Measurements from ENCODE around the gene ATP5PF. TPM values are rescaled to one million over a fixed set of nuclear protein-coding genes. Genes with fewer than 3 reads are reported as not detected.

ATP5PF gene
- total RNA-seq, 1 experiment from 2014 or later: 132 TPM

GRCh38 chr21:25744854-25745253, 10.2 kb upstream of the ATP5PF start:
- Histone ChIP-seq H3K27me3 (ENCODE audit: insufficient read depth, low read length) (no peaks in the 10 kb centered on the region), H3K4me2 (ENCODE audit: low read length) (no peak overlapping the region), H3K9me2 (ENCODE audit: insufficient read depth) (no peaks in the 10 kb centered on the region), H3K36me3 (ENCODE audit: control insufficient read depth in 1 of 2, insufficient read depth in 2 of 2, low read length in 2 of 2) (peaks cover 3 to 6% of the 10 kb centered on the region in 2 experiments; a peak in 3 of 4 replicates), H3K4me1 (ENCODE audit: control insufficient read depth in 1 of 2, insufficient read depth in 2 of 2, low read length in 2 of 2) (no peaks in the 10 kb centered on the region), H3K27ac (ENCODE audit: low read depth, low read length) (no peak overlapping the region), H3K79me2 (ENCODE audit: insufficient read depth, low read length) (peaks cover 13% of the 10 kb centered on the region), H4K20me1 (ENCODE audit: insufficient read depth) (no peaks in the 10 kb centered on the region), H3K9ac (ENCODE audit: low read length) (no peak overlapping the region), H3K9me3 (ENCODE audit: control insufficient read depth in 1 of 2, insufficient read depth in 1 of 2, low read depth in 1 of 2, low read length in 2 of 2) (no peaks in the 10 kb centered on the region), H2AFZ (ENCODE audit: low read depth, low read length, poor library complexity, severe bottlenecking) (no peak overlapping the region), H3K4me3 (replicated peaks in 1 of 2; ENCODE audit: low read depth in 1 of 2, low read length in 2 of 2) (no peak overlapping the region)
- DNase-seq (ENCODE audit: low read depth, low spot score) (no peak), ATAC-seq (no peak)
- no TSS peak for BruUV-seq (replicated peaks)
- ChIA-PET CTCF (no interaction called here), RAD21 (ENCODE audit: low non-redundant PET in 1 of 2, low total read pairs in 2 of 2, uncharacterized antibody in 2 of 2, unreplicated experiment in 2 of 2) (no interaction called here), POLR2A (no interaction called here)
- TF ChIP-seq FOSL1 (IDR thresholded peaks at IDR 0.05; ENCODE audit: low read depth) (no peak), EZH2 (IDR thresholded peaks at IDR 0.05) (no peak), MAX (IDR thresholded peaks at IDR 0.05) (no peak), ZBTB33 (IDR thresholded peaks at IDR 0.05; ENCODE audit: extremely low read depth, insufficient replicate concordance, low read length) (no peak), EGR1 (IDR thresholded peaks at IDR 0.05; ENCODE audit: low read depth) (no peak), SP1 (IDR thresholded peaks at IDR 0.05; ENCODE audit: low read depth) (no peak), TCF7L2 (IDR thresholded peaks at IDR 0.05; ENCODE audit: borderline replicate concordance, extremely low read depth, insufficient read depth, insufficient read length) (no peak), RAD21 (IDR thresholded peaks at IDR 0.05; ENCODE audit: low read depth) (no peak), POLR2A (IDR thresholded peaks at IDR 0.05; ENCODE audit: borderline replicate concordance, extremely low read depth, insufficient read depth, insufficient read length) (no peak), YY1 (IDR thresholded peaks at IDR 0.05; ENCODE audit: extremely low read depth, insufficient replicate concordance, low read depth, low read length) (no peak), POLR2AphosphoS5 (IDR thresholded peaks at IDR 0.05; ENCODE audit: low read depth, low read length) (no peak)
- intact Hi-C loops (cut with micrococcal nuclease): no loop called here
